ENCODE measurements around the gene ATG7.
A peak's percentile ranks its signal among the peaks of the same experiment; 100 is the strongest.

ATG7 gene, protein sequence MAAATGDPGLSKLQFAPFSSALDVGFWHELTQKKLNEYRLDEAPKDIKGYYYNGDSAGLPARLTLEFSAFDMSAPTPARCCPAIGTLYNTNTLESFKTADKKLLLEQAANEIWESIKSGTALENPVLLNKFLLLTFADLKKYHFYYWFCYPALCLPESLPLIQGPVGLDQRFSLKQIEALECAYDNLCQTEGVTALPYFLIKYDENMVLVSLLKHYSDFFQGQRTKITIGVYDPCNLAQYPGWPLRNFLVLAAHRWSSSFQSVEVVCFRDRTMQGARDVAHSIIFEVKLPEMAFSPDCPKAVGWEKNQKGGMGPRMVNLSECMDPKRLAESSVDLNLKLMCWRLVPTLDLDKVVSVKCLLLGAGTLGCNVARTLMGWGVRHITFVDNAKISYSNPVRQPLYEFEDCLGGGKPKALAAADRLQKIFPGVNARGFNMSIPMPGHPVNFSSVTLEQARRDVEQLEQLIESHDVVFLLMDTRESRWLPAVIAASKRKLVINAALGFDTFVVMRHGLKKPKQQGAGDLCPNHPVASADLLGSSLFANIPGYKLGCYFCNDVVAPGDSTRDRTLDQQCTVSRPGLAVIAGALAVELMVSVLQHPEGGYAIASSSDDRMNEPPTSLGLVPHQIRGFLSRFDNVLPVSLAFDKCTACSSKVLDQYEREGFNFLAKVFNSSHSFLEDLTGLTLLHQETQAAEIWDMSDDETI

DNA sequence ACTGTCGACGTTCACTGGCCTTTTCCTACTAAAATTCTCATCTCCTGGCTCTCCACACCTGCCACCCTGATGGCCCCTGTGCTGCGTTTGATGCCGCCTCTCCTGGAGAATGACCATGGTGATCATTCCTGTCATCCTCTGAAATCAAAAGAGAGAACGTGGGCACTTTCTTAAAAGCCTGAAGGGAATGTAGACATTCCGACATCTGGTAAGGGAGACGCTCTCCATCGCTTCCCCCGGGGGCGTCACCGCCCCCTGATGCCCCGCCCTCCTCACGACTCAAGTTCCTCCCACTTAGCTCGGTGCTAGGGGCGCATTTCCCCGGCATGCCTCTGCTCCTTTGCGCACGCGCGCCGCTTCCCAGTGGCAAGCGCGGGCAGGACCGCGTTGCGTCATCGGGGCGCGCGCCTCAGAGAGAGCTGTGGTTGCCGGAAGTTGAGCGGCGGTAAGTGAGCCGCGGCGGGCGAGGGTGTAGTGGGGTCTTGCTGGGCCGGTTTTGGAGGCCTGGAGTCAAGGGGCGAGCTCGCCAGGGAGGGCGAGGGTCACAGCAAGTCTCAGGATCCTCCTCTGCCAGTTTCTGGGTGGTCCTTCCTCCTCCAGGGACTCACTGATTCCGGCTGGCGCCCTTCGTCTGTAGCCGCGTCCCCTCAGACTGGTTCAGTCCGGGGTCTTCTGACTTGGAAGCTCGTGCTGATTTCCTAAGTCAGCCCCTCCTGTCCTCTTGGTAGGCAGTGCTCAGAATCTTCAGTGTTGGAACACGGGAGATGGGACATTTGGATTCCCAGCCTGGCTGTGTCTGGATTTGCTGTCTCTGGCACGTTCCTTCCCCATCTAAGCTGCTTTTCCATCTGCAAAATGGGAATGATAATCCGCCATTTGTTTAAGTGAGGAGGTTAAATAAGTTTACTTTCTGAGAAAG is at the start of gene ATG7:
ATG7 (plus strand) TSS at position 412 of the 919 bp plus-strand sequence. CDS start 26,299 bp downstream, outside the sequence.
- peak; percentile 90 to 95 (median 94) for DNase-seq (ENCODE audit: low read depth in 3 of 3)

DNA sequence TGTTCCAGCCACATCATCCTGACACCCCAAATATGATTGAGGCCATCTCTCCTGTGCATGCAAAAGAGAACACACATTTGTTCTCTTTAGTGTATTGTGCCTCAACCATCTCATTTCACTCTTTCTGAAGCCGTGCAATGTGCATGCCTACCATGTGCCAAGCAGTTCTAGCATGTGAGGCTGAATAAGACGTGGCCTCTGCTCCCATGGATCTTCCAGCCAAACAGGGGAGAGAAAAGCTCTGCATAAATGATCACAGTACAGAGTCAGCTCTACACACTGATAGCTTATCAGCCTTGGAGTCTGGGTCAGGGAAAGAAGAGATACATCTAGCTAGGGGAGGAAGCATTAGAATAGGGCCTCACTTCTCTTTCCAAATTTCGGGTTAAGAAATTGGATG is 48.2 kb upstream of the ATG7 start:
- no peak for DNase-seq (ENCODE audit: low read depth in 3 of 3)

DNA sequence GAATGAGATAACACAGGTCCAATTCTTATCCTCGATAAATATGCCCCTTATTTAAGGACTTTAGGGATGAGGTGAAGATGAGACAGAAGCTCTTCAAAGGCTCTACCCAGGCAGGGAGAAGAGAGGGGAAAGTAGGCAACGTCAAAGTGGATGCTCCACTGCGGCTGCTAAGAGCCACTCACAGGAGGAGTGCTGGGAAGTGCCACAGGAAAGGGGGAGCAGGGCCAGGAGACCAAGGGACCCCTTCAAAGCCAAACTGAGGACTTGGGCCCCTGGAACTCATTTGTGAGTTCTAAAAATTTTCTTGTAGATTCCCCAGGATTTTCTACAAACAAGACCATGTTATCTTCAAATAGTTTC is 47.3 kb upstream of the ATG7 start:
- DNase-seq (ENCODE audit: low read depth in 3 of 3), result no peak

DNA sequence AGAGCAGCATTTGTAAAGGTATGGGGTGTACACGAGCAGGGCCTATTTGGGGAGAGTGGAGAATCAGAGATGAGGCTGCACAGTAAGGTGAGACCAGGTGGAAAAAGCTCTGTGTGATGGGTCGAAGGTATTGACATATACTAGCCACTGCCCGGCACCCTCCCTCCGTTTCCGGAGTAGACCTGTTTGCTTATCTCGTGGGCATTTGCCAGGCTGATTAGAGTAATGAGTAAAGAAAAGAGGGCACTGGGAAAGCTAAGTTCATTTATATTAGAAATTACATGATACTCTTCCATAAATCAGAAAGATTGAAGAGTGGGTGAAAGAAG is 46.2 kb upstream of the ATG7 start:
- DNase-seq (ENCODE audit: low read depth in 3 of 3), result no peak

DNA sequence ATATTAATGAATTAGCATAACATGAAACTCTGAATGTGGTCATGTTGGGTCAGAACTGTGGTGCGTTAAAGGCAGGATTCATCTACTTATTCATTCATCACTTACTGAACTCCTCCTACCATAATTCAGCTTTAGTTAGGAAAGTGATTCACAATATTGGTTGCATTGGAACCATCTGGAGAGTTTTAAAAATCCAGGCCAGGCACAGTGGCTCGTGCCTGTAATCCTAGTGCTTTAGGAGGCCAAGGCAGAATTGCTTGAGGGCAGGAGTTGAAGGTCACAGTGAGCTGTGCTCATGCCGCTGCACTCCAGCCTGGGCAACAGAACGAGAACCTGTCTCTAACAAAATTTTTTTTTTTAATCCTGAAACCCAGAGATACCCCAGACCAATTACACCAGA is 44.2 kb upstream of the ATG7 start:
- DNase-seq (ENCODE audit: low read depth in 3 of 3), result no peak

DNA sequence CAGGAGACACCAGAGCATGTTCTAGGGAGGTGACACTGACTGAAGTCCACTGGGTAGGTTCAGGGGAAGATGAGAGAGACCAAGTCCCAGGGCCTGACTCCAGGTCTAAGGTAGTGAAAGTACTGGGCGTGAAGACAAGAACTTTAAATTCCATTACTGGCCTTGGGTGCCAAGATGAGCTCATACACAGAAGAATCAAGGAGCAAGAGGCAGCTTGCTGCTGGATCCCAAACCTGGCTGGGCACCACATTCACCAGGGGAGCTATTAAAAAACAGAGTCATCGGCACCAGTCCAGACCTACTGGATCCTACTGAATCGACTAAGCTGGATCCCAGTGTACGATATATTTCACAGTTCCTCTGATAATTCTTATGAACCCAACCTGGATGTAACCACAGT is 42.1 kb upstream of the ATG7 start:
- no peak for DNase-seq (ENCODE audit: low read depth in 3 of 3)

DNA sequence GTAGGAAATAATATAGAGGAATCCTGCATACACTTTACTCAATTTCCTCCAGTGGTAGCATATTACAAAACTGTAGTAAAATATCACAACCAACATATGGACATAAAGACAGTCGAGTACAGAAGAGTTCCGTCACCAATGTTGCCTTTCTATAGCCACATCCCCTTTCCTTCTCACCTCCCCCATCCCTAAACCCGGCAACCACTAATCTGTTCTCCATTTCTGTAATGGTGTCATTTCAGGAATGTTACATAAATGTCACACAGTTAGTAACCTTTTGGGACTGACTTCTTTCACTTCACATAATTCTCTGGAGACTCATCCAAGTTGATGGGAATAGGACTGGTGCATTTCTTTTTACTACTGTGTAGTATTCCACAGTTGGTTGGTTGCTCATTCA is 41.4 kb upstream of the ATG7 start:
- DNase-seq (ENCODE audit: low read depth in 3 of 3), result no peak

DNA sequence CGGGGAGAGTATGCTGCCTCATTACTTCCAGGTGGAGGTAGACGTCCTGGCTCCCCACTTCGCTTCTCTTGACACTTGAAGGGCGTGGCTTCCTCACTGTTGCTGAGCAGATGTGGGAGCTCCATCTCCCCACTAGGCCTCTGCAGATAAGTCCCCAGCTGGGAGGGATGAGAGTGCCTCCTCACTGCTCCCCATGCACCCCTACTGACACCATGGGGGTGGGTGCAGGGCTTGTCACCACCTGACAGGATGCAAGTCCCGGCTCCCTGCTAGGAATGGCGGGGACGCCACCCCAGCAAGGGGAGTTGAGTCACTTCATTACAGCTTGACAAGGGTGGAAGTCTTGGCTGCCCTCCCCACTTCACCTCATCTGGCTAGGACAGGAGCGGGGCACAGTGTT is 36.8 kb upstream of the ATG7 start:
- no peak for DNase-seq (ENCODE audit: low read depth in 3 of 3)

DNA sequence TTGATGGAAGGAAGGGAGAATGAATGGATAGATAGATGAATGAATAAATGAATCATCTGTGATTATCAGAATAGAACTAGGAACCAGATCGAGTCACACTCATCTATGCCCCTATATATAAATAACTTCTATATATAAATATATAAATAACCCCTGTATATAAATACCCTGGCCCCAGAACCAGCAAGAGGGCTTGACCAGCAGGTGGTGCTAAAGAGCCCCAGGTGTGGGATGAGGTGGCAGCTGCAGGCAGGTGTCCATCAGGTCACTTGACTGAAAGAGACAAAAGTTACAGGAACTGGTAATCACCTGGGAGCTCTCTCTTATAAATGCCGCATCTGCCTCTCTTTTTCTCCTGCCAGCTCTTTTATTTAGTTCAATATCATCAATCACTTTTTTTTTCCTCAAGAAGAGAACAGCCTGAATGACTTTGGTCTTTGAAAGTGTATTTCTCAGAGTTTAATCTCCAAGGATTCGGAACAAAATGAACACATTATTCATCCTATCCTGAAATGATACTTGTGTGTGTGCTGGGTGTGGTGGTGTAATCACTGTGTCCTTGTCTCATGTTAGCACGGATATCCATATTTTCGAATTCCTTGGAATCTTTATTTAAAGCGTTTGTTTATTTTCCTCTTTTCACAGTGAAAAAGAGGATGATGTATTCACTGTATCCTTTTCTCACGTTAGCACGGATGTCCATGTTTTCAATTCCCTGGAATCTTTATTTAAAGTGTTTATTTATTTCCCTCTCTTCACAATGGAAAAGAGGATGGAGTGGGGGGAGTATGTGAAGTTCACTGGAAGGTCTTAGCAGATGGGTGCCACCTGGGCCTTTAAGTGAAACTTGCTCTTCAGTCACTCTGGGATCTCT is 35.4 kb upstream of the ATG7 start:
- DNase-seq (ENCODE audit: low read depth in 3 of 3), result peak; percentile 53 to 71 (median 57)

DNA sequence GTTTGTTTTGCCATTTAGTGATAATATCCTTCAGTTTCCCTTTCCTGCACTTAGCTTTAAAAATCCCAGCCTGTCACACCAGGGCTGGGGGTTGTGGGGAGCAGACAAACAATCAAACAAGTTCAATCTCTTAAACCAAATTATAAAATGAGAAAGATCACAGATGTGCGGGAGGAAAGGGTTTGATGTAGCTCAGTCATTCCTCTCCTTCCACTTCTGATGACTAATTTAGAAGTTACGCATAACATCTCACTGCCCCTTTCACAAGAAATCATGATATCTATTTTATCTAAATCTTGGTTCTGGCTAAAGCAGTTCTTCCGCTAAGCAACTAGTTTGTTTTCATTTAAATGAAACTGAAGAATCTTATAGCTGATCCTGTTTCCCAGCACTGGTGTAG is 34.1 kb upstream of the ATG7 start:
- no peak for DNase-seq (ENCODE audit: low read depth in 3 of 3)

DNA sequence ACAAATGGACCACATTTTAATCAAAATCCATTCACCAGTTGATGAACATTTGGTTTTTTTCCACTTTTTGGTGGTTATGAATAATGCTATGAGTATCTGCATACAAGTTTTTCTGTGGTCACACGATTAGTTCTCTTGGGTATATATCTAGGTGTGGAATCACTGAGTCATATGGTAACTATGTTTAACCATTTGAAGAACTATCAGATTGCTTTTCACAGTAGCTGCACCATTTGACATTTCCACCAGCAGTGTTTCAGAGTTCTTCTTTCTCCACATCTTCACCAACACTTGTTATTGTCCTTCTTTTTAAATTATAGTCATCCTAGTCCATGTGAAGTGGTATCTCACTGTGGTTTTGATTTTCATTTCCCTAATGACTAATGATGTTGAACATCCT is 33.3 kb upstream of the ATG7 start:
- no peak for DNase-seq (ENCODE audit: low read depth in 3 of 3)

DNA sequence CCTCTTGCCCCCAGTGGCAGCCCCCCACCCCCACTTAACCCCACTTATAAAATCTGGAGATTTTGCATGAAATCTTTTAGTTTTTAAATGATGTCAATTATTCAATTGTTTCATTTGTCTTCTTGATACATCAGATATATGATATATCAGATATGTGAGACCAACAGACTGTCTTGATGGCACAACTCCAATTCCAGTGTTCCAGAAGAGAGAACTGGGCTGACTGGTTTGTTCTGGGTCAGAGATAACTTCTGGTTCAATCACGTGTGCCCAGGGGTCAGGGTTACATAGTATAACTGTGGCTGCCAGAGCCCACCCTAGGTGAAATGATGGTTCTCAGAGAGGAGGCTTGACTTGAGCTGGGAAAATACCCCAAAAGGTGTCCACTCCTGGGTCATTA is 32.4 kb upstream of the ATG7 start:
- DNase-seq (ENCODE audit: low read depth in 3 of 3), result no peak

DNA sequence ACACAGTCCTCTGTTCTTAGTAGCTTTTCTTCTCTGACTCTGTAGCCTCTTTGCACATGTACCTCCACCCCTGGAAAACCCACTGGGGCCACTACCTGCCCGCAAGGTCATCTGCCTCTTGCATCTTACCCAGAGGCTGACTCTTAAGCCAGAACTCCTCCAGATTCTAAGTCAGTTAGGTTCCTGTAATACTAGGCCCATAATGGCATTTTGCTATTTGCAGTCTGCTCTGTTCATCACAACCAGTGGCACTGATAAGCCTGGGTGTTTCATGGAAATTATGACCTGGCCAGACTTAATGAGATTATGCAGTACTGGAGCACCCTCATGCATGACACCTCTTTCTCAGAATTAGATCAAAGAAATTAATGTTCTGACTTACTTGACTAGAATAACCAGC is 31.7 kb upstream of the ATG7 start:
- no peak for DNase-seq (ENCODE audit: low read depth in 3 of 3)

DNA sequence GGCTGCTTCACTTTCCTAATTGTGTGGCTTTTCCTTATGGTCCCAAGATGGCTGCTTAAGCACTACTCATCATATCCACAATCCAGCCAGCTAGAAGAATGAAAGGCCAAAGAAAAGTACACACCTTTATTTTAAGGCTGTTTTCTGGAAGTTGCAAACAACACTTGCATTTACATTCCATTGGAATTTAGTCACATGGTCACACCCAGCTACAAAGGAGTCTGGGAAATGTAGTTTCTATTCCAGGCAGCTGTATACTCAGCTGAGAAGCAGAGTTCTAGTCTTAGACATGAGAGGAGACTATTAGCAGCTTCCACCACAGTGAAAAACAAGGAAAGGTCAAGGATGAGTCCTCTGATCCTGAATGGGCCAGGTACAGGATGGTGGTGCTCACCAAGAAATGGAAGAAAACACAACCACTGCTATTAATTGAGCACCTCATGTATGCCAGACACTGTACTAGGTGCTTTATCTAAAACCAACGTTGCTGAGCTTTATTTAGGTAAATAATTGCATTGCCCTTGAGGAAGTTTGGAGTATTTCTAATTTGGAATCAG is 28.0 kb upstream of the ATG7 start:
- DNase-seq (ENCODE audit: low read depth in 3 of 3), result no peak

DNA sequence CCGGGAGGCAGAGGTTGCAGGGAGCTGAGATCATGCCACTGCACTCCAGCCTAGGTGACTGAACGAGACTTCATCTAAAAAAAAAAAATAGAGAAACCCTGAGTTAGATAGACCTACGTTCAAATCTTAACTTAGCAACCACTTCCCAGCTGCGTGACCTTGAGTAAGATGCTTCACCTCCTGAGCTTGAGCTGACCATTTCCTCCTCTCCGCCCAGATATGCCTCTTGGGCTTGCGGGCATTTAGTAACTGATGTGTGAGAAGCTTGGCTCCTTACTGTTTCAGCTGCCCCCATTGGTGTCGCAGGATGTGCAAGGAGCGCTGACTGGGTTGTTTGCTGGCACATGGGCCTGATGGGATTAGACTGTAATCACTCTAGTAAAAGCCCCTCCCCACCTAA is 26.9 kb upstream of the ATG7 start:
- no peak for DNase-seq (ENCODE audit: low read depth in 3 of 3)

DNA sequence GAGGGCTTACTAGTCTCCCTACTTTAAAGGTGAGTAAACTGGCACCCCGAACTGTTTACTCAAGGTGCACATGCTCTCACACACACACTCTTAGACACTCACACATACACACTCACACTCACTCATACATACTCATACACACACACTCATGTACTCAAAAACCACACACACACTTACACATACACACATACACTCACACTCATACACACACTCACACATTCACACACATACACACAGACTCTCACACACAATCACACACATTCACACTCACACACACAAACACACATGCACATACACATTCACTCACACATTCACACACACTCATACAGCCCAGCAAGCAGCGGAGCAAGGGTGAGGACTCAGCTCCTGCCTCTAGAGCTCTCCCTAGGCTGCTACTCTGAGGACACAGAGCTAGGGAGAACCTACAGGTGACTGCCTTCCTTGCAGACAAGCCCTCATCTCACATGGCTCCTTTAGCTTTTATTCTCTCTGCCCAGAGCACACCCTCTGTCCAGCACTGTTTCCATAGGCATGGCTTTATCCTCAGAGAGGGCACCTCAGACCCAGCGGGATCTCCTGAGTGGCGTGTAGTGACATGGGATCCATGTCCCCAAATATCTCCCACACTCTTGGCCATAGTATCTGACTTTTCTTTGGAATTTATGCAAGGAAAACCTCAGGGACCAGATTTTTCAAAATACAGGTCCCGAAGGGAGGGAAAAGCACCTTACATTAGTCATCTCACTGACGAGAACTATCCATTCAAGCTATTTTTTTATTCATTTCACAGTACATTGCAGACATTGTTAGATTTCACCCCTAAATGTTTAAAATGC is 26.2 kb upstream of the ATG7 start:
- no peak for DNase-seq (ENCODE audit: low read depth in 3 of 3)

DNA sequence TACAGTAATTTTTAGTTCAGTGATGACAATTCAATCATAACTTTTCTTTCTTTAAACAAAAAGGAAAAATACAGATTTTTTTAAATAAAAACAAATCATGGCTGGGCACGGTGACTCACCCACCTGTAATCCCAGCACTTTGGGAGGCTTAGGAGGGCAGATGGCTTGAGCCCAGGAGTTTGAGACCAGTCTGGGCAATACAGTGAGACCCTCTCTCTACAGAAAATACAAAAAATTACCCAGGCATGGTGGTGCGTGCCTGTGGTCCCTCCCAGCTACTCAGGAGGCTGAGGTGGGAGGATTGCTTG is 25.6 kb upstream of the ATG7 start:
- no peak for DNase-seq (ENCODE audit: low read depth in 3 of 3)

DNA sequence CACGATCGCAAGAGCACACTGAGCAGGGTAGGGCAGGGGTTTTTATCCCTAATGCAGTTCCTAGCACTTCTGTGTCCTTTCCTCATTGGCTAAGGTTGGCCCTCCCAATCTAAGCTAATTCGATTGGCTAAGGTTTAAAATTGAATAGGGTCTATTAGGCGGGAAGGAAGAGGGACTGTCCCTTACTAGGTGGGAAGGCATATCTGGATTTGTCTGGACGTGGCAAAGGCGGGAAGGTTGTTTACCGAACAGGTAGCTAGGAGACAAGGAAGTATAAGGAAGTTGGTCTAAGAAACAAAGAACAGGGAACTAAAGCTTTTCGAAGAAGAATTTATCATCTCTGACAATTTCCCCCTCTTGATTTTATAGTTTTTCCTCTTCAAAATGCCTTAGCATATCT is 24.8 kb upstream of the ATG7 start:
- no peak for DNase-seq (ENCODE audit: low read depth in 3 of 3)

DNA sequence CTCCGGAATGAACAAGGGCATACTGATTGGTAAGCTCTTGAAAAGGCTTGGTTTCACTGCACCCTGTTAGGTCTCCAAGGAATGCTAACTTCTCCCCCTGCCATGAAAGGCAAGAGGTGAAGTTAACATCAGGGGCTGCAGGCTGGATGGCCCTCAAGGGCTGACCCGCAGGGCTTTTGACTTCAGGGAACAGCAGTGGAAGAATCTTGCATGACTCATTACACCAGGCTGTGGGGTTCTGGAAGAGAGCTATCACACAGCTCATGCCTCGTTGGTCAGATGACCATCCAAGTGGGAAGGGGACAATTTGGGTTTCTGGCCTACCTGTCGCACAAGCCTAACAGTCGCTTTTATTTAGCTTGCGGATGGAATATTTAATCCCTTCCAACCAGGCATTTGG is 23.6 kb upstream of the ATG7 start:
- DNase-seq (ENCODE audit: low read depth in 3 of 3), result no peak
